SK-N-SH (cell line): ENCODE measurements around the gene PRDM11.

Source experiments
- CTCF ChIP-seq: fragments of 200-600 bp; sonication (generic); IDR thresholded peaks from 2 replicates; pipeline ENCODE4 v1.6.1; 2017; ENCODE audit warnings: antibody characterized with exemption, mild to moderate bottlenecking, moderate library complexity
- EP300 ChIP-seq, 2 experiments: IDR thresholded peaks; 2 replicates each; pipeline versions ENCODE4 v1.4.0 to v1.6.1; 2012; ENCODE audit warnings: borderline replicate concordance in 1 of 2, low read depth in 1 of 2, low read length in 1 of 2
- POLR2AphosphoS5 ChIP-seq: IDR thresholded peaks from 2 replicates; pipeline ENCODE4 v1.6.1; 2012; ENCODE audit warnings: low read depth, low read length
- SIN3A ChIP-seq: IDR thresholded peaks from 2 replicates; pipeline ENCODE4 v1.6.1; 2012; ENCODE audit warnings: low read depth, mild to moderate bottlenecking, low read length, moderate library complexity, borderline replicate concordance
- USF2 ChIP-seq: fragments of 150-350 bp; IDR thresholded peaks from 2 replicates; pipeline ENCODE4 v1.6.1; 2017; ENCODE audit warnings: antibody characterized with exemption, low read length, low read depth, borderline replicate concordance

DNA sequence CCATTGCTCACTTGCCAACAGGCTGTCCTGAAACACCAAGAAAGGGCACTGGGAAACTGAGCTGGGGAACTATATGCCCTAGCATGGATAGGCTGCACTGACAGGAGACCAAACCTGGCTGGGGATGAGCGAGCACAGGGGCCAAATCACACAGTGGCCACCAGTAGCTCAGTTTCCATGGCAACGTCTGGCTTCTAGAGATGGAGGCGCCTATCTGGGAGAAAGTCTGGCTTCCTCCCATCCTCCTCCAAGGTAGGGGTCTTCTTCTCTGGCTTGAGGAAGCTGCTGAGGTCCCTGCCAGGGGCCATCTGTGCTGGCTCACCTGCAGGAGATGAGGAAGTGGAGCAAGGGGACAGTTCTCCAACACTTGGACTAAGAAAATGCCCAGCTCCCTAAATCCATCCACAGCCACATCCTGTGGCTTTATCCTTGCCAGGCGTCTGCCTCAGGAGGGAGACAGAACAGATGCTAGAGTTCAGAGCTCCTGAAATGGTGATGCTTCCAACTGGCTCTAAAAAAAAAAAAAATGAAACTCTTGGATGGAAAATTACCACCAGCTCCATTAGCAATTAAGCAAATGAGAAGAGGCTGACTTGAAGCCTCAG, 91.4 kb downstream of the PRDM11 start:
- no peak for TF ChIP-seq SIN3A
- TF ChIP-seq EP300 (IDR thresholded peaks at IDR 0.05; ENCODE audit: borderline replicate concordance in 1 of 2, low read depth in 1 of 2, low read length in 1 of 2), result no peak
- TF ChIP-seq USF2, result no peak
- TF ChIP-seq POLR2AphosphoS5, result no peak
- TF ChIP-seq CTCF, result no peak
